Neural cell (in vitro differentiated cells): ENCODE measurements around the gene PACS1. TPM values are rescaled to one million over a fixed set of nuclear protein-coding genes. Genes with fewer than 3 reads are reported as not detected.

Source experiments
- H2AFZ ChIP-seq: fragments of 200-600, 300-800 bp; sonication (generic), shearing (Covaris generic); 2 replicates; pipeline ENCODE4 v1.6.0; 2014; ENCODE audit warnings: low read depth, mild to moderate bottlenecking, antibody characterized with exemption, low read length, moderate library complexity
- H3F3A ChIP-seq: fragments of 200-600 bp; shearing (Covaris generic); 2 replicates; pipeline ENCODE4 v1.6.1; 2016; ENCODE audit warnings: mild to moderate bottlenecking, moderate library complexity, mixed read lengths, antibody characterized with exemption, low read length; ENCODE audit not compliant: insufficient read depth, poor library complexity, severe bottlenecking
- H3K27ac ChIP-seq: fragments of 200-600, 300-800 bp; sonication (generic), shearing (Covaris generic); 2 replicates; pipeline ENCODE4 v1.5.1; 2014; ENCODE audit warnings: mild to moderate bottlenecking, low read length, moderate library complexity
- H3K27me3 ChIP-seq: fragments of 300-800, 200-600 bp; sonication (generic), shearing (Covaris generic); 2 replicates; pipeline ENCODE4 v1.6.0; 2014; ENCODE audit warnings: mild to moderate bottlenecking, low read depth, low read length, moderate library complexity; ENCODE audit not compliant: insufficient read depth
- H3K36me3 ChIP-seq: fragments of 300-800, 200-600 bp; sonication (generic), shearing (Covaris generic); 2 replicates; pipeline ENCODE4 v1.5.1; 2014; ENCODE audit warnings: mild to moderate bottlenecking, antibody characterized with exemption, low read length, moderate library complexity; ENCODE audit not compliant: insufficient read depth
- H3K4me2 ChIP-seq: fragments of 300-800, 200-600 bp; sonication (generic), shearing (Covaris generic); 2 replicates; pipeline ENCODE4 v1.6.0; 2014; ENCODE audit warnings: mild to moderate bottlenecking, low read length
- H3K4me3 ChIP-seq: fragments of 300-800, 200-600 bp; sonication (generic), shearing (Covaris generic); 2 replicates; pipeline ENCODE4 v1.5.1; 2014; ENCODE audit warnings: mild to moderate bottlenecking, low read length, moderate library complexity
- H3K79me2 ChIP-seq: fragments of 200-600 bp; shearing (Covaris generic); replicated peaks from 2 replicates; pipeline ENCODE4 v1.6.0; 2014; ENCODE audit warnings: mild to moderate bottlenecking, low read length, moderate library complexity; ENCODE audit not compliant: insufficient read depth
- H3K9ac ChIP-seq: fragments of 300-800, 200-600 bp; sonication (generic), shearing (Covaris generic); 2 replicates; pipeline ENCODE4 v1.6.1; 2016; ENCODE audit warnings: mild to moderate bottlenecking, low read length, mixed read lengths
- H3K9me2 ChIP-seq: fragments of 200-600 bp; shearing (Covaris generic); 2 replicates; pipeline ENCODE4 v1.6.1; 2016; ENCODE audit warnings: mild to moderate bottlenecking, low read length, mixed read lengths; ENCODE audit not compliant: insufficient read depth
- H3K9me3 ChIP-seq: fragments of 200-600, 300-800 bp; sonication (generic), shearing (Covaris generic); 2 replicates; pipeline ENCODE4 v1.6.1; 2016; ENCODE audit warnings: mild to moderate bottlenecking, mixed run types, low read length, moderate library complexity, mixed read lengths
- H4K20me1 ChIP-seq: fragments of 200-600 bp; shearing (Covaris generic); 2 replicates; pipeline ENCODE4 v1.6.1; 2016; ENCODE audit warnings: mild to moderate bottlenecking, mixed run types; ENCODE audit not compliant: insufficient read depth
- CTCF ChIP-seq: fragments of 450-650 bp; IDR thresholded peaks from 2 replicates; pipeline ENCODE4 v1.5.1; 2014; ENCODE audit warnings: antibody characterized with exemption, mild to moderate bottlenecking, moderate library complexity; ENCODE audit not compliant: poor library complexity, severe bottlenecking
- EP300 ChIP-seq: fragments of 450-650 bp; conservative IDR thresholded peaks from 2 replicates; pipeline ENCODE4 v1.6.1; 2014; ENCODE audit warnings: antibody characterized with exemption, mild to moderate bottlenecking, moderate library complexity; ENCODE audit not compliant: poor library complexity, severe bottlenecking
- EZH2 ChIP-seq: fragments of 200-600, 300-800 bp; shearing (Covaris generic), sonication (generic); IDR thresholded peaks from 2 replicates; pipeline ENCODE4 v1.6.1; 2014; ENCODE audit warnings: antibody characterized with exemption, low read length, borderline replicate concordance, mild to moderate bottlenecking; ENCODE audit not compliant: insufficient read depth, poor library complexity, severe bottlenecking
- MXI1 ChIP-seq: fragments of 450-650 bp; conservative IDR thresholded peaks from 2 replicates; pipeline ENCODE4 v1.6.1; 2014; ENCODE audit warnings: antibody characterized with exemption, mild to moderate bottlenecking; ENCODE audit not compliant: poor library complexity, severe bottlenecking
- POLR2AphosphoS5 ChIP-seq: IDR thresholded peaks from 2 replicates; pipeline ENCODE4 v1.6.1; 2012
- SMC3 ChIP-seq: fragments of 450-650 bp; conservative IDR thresholded peaks from 2 replicates; pipeline ENCODE4 v1.6.1; 2014; ENCODE audit warnings: antibody characterized with exemption, mild to moderate bottlenecking, moderate library complexity; ENCODE audit not compliant: poor library complexity
- TAF1 ChIP-seq: IDR thresholded peaks from 2 replicates; pipeline ENCODE4 v1.6.1; 2012; ENCODE audit warnings: low read depth
- polyA plus RNA-seq: library from polyadenylated mRNA; depleted of rRNA; stranded (reverse); fragments of >200 nt; gene quantifications from 2 replicates; pipeline ENCODE4 v1.2.3, GENCODE V29; 2014
- TF ChIP-seq, protein P1 (sequence below): IDR thresholded peaks from 2 replicates; pipeline ENCODE4 v1.6.1; 2012; ENCODE audit warnings: borderline replicate concordance

The PACS1 gene
- polyA plus RNA-seq, 1 donor from 2014 or later: 14.4 TPM

GRCh38 chr11:66050581-66051231 is 19.4 kb upstream of the PACS1 start:
- Histone ChIP-seq H3F3A (peaks cover 5% of the 10 kb centered on the region), H4K20me1 (no peaks in the 10 kb centered on the region), H3K9ac (peak overlapping the region; percentile 97), H3K4me3 (peak overlapping the region; percentile 100), H3K27me3 (no peaks in the 10 kb centered on the region), H3K27ac (peak overlapping the region; percentile 98), H3K9me3 (no peaks in the 10 kb centered on the region), H3K36me3 (no peaks in the 10 kb centered on the region), H3K9me2 (no peaks in the 10 kb centered on the region), H2AFZ (no peak overlapping the region), H3K4me2 (peak overlapping the region; percentile 65), H3K79me2 (peaks cover 26% of the 10 kb centered on the region)
- TF ChIP-seq CTCF (peak; percentile 27), EP300 (no peak)
- TF ChIP-seq, protein P1, sequence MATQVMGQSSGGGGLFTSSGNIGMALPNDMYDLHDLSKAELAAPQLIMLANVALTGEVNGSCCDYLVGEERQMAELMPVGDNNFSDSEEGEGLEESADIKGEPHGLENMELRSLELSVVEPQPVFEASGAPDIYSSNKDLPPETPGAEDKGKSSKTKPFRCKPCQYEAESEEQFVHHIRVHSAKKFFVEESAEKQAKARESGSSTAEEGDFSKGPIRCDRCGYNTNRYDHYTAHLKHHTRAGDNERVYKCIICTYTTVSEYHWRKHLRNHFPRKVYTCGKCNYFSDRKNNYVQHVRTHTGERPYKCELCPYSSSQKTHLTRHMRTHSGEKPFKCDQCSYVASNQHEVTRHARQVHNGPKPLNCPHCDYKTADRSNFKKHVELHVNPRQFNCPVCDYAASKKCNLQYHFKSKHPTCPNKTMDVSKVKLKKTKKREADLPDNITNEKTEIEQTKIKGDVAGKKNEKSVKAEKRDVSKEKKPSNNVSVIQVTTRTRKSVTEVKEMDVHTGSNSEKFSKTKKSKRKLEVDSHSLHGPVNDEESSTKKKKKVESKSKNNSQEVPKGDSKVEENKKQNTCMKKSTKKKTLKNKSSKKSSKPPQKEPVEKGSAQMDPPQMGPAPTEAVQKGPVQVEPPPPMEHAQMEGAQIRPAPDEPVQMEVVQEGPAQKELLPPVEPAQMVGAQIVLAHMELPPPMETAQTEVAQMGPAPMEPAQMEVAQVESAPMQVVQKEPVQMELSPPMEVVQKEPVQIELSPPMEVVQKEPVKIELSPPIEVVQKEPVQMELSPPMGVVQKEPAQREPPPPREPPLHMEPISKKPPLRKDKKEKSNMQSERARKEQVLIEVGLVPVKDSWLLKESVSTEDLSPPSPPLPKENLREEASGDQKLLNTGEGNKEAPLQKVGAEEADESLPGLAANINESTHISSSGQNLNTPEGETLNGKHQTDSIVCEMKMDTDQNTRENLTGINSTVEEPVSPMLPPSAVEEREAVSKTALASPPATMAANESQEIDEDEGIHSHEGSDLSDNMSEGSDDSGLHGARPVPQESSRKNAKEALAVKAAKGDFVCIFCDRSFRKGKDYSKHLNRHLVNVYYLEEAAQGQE: no peak

- Histone ChIP-seq H3K36me3 (no peaks in the 10 kb centered on the region), H3K4me2 (peak overlapping the region; percentile 65), H3F3A (peaks cover 5% of the 10 kb centered on the region), H3K9ac (peak overlapping the region; percentile 97), H3K79me2 (peaks cover 27% of the 10 kb centered on the region), H3K9me3 (no peaks in the 10 kb centered on the region), H3K4me3 (peak overlapping the region; percentile 100), H3K27ac (peak overlapping the region; percentile 98), H3K27me3 (no peaks in the 10 kb centered on the region), H4K20me1 (no peaks in the 10 kb centered on the region), H2AFZ (peak overlapping the region; percentile 90), H3K9me2 (no peaks in the 10 kb centered on the region)
- TF ChIP-seq SMC3 (no peak), MXI1 (no peak), EP300 (no peak), TAF1 (no peak), CTCF (no peak), POLR2AphosphoS5 (no peak), EZH2 (no peak)
These were observed 18.7 kb upstream of the PACS1 start for GRCh38 chr11:66051371-66051765.
